ENCODE data around the gene KIAA0232.

The KIAA0232 gene

DNA sequence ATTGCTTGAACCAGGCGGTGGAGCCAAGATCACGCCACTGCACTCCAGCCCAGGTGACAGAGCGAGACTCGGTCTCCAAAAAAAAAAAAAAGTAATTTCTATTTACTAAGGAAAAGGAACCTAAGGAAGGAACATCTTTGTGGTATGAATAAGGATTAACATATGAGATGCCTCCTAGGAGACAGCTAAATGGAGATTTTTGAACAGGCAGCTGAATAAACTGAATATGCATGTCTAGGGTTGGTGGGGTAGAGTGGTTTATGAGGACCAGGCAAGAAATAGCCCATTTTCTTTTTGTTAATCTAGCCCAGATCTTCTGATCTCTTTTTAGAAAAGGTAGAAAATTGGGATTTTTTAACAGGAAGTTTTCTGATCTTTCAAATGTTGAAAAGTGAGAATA, 67.2 kb downstream of the KIAA0232 start:
- DNase-seq (ENCODE audit: low spot score), result no peak

DNA sequence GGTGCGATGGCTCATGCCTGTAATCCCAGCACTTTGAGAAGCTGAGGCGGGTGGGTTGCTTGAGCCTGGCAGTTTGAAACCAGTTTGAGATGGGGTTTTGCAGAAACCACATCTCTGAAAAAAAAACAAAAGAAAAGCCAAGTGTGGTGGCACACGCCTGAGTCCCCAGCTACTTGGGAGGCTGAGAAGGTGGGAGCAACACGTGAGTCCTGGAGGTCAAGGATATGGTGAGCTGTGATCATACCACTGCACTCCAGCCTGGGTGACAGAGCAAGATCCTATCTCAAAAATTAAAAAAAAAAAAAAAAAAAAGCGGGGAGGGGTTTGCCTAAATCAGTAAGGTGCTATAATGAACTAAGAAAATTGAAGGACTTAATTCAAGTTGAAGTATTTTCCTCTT, 68.9 kb downstream of the KIAA0232 start:
- DNase-seq (ENCODE audit: low spot score), result no peak

DNA sequence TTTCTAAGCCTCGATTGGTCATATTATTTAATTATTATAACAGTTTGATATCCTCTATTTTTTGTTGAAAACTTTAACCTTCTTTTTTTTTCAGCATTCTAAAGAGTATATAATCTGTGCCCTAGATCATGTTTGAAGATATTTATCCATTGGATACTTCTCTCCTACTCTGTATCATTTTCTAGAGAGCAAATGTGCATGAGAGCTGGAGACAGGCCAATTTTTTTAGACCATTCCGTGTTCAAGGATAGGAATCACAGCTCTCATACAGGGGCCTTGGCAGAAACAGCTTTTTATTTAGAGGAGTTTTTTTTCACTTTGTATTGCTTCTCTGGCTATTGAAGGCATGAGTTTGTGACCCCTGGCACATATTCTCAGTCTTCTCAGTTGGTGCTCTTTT, 69.4 kb downstream of the KIAA0232 start:
- DNase-seq (ENCODE audit: low spot score), result no peak

DNA sequence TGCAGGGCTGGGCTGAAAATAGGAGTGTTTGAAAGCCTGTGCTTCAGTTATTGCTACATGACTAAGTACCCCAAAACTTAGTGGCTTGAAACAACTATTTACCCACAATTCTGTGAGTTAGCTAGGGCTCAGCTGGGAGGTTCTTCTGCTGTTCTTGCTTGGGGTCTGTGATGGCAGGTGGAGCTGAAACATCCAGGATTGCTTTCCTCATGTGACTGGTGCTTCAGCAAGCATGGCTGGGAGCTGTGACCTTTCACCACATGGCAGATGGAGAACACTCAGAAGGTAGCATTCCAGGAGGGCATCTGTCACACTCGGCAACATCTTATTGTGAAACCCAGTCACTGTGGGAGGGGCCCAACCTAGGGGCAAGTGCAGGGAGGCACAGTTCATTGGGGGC, 70.1 kb downstream of the KIAA0232 start:
- no peak for DNase-seq (ENCODE audit: low spot score)

DNA sequence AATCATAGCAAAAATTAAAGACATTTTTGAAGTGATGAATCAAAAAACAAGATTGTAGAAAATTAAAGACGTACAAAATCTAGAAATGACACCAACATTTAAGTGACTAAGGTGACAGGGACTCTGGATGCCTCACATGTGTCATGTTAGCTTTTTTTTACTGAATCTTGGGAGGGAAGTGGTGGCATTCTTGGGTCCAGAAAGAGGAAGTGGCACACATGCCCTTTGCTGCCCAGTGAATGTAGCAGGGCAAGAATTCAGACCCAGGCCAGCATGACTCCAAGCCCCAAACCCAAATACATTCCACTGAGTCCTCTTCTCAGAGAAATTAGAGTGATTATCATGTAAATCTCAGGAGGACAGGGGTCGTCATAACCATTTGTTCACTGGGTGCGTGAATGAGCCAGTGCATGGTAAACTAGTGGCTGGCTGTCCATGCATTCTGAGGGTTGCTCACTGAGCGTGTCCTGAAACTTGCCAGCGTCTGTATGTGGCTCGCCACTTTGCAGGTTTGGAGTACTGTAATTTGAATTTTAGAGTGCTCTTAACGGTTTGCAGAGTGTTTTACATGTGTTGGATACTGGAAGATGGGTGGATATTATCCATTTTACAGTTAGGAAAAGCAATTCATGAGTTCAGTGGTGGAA, 71.7 kb downstream of the KIAA0232 start:
- no peak for DNase-seq (ENCODE audit: low spot score)

DNA sequence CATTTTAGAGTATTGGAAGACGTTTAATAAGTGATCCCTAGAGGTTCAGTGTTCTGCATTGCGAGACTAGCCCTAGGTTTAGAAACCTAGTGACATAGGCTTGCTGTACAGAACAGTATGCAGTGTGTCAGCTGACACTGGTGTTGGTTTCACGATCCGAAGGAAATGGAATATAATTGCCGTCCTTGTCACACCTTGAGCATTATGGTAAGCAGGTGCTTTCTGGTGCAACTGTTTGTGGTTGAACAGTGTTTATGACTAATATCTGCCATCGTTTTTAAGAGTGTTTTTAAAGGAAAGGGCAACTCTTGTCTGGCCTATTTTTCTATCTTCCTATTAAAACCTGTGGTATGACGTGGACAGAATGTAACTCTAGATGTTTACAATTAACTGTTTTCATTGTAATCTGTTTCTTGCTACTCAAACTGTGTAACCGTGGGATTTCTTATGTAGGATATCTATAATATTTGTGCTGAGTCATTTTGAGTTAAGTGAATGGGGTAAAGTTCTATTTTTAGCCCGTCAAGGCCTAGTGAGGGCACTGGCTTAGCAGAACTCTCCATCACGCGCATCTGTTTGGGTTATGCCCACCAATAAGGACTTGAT, 73.3 kb downstream of the KIAA0232 start:
- DNase-seq (ENCODE audit: low spot score), result no peak

DNA sequence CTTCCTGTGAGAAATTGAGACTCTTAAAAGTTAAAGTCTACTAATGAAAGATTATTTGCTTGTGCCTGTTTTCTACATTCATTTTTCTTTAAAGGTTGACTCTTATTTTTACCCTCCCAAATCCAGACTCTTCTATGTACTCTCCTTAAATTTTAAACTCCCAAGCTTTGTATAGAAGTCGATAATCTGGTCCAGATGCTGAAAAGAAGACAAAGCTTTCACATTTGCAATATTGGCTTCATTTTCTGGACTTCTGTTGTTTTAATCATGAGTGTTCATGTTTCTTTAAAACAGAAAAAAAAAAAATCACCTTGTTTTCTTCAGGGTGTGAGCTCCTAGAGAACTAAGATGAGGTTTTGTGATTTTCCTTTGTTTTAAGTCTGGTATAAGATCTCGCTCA, 73.9 kb downstream of the KIAA0232 start:
- DNase-seq (ENCODE audit: low spot score), result no peak

DNA sequence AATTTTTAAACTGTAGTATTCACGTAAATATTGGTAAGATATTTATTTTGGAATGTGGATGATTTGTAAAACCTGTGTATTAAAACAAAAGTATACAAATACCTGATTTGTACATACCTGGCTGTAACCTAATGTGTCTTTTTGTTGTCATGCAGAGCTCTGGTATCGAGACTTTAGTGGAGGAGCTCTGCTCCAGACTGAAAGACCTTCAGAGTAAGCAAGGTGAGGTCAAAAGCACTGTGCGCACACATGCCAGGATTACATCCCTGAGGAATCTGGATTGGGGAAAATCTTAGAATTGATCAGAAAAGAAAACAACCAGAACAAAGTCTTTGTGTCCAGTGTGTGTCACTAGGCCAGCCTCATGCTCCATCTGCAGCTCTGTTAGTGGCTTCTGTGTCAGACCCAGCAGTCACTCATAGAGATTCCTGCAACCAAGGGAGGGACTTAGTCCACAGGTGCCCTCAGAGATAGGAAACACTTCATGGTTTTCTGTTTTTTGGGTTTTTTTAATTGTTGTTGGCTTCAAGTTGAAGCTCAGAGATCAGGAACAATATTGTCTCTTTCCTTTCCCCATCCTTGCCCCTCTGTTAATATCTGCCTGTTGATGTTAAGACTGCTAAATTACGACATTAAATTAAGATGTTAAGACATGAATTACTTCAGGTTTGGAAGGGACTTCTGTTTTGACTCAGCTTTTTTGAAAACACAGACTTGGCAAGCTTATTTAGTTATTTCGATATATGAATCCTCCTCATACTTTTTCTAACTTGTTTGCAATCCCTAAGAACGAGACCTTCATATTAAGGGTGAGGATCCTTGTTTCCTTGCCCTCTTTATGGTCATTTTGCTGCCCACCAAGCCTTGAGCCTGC, 74.7 kb downstream of the KIAA0232 start:
- no peak for DNase-seq (ENCODE audit: low spot score)

DNA sequence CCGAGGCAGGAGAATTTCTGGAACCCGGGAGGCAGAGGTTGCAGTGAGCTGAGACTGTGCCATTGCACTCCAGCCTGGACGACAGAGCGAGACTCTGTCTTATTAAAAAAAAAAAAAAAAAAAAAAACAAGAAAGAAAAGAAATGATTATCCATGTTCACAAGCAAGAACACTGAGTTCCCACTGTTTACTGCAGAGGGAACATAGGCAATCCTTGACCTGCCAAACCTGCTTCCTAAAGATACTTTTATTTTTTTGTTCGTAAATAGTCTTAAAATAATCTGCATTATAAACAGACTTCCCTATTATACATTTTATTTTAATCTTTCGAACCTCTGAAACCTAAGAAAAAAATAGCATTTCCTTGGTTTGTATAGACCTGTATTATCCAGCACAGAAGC, 76.5 kb downstream of the KIAA0232 start:
- DNase-seq (ENCODE audit: low spot score), result no peak

DNA sequence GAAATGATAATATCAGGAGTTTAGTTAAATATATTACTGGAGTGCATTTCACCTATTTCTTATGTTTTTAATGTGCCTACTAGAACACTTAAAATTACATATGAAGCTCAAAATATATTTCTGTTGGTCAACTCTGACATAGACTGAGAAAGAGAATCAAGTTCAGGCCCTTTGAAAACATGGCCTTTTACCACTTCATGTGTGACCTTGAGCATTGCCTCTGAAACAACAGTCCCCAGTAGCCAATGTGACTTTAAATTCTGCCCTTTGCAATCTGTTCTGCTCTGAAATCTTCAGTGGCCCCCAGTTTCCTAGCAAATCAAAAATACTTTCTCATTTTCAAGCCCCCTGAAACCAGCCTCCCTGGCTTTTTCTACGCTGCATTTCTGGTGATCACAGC, 77.0 kb downstream of the KIAA0232 start:
- DNase-seq (ENCODE audit: low spot score), result no peak

DNA sequence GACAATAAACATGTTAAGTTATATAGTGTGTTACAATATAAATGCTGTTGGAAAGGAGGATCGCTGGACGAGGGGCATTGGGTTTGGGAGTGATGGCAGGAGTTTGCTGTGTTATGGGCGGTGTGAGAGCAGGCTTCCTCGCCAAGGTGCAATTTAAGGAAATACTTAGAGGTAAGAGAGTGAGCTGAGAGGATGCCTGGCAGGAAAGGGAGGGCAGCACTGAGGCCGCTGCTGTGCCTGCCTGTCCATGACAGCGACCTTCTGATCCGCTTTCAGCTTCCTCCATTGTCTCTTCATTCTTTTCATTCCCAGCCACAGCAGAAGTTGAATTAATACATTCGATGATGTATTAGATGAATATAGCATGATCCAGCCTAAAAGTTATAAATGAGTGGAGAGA, 85.9 kb downstream of the KIAA0232 start:
- no peak for DNase-seq (ENCODE audit: low spot score)

DNA sequence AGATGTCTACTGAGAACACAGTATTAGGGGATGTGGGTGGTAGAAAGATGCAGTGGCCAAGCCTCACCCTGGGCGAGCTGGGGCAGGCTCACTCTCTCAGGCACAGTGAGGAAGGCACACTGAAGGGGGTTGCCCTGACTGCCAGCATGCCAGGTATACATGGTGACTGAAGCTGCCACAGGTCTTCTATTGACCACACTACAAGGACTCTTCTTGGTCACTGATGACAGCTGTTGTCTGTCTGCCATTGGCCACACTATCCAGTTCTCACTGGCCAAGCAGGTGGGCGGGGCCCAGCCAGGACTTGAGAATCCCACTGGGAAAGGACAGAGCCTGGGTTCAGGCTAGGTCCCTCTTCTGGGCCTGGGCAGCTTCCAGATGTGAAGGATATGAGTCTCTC, 87.4 kb downstream of the KIAA0232 start:
- no peak for DNase-seq (ENCODE audit: low spot score)

DNA sequence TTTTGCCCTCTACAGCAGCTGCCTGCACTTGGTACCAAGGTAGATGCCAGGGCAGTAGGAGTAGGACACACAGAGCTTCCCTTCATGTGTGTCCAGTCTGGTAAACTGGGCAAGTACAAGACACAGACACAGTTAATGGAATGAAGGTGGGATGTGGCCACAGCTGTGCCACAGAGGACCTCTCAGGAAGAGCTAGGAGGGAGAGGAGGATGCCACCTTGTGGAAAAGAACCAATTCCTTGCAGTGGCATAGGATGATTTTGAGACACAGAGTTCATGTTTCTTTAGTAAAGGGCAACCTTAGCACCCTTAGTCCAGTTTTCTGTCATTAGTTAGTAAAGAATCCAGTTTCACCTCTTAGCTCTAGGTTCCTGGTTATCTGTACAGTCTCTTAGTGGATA, 90.8 kb downstream of the KIAA0232 start:
- no peak for DNase-seq (ENCODE audit: low spot score)

DNA sequence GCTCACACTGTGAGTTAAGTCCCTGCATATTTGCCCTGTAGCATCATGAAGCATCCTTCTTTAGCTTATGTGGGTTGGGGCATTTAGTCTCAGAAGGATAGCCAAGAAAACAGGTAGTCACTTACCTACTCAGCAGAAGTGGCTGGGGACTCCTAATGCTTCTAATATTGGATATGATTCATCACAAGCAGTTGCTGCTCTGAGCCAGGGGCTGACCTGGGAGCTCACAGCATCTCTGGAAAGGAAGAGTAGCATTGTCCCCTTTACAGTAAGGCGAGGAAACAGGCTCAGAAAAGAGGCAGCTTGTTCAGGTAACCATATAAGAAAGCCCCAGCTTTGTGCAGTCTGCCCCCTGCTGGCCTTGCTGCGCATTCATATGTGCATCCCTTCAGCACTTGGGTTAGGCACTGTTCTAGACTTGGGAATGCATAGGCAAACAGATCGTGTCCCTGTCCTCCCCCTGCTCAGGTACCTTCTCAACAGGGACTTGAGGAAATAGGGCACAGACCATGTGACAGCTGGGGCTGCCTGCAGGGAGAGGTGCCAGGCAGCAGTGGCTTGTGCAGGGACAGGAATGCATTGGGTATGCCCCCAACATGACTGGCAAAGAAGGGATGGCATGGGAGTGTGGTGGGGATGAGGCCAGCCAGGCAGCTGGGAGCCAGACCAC, 91.4 kb downstream of the KIAA0232 start:
- peak; percentile 74 for DNase-seq (ENCODE audit: low spot score)

DNA sequence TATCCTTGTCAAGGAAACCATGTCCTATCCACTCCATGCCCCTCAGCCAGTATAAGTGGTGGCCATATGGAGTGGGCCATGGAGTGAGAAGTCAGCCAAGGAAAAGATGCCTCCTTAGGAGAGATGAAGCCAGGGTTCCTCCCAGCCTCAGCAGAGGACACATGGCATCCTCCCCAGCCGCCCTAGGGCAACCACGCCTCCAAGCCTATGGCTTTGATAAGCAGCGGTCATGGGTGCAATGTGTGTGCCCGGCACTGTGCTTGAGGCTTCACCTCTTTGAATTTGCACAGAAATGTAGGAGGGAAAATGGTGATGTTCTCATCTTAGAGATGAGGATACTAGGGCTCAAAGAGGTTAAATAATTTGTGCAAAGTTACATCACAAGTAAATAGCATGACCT, 92.5 kb downstream of the KIAA0232 start:
- no peak for DNase-seq (ENCODE audit: low spot score)

DNA sequence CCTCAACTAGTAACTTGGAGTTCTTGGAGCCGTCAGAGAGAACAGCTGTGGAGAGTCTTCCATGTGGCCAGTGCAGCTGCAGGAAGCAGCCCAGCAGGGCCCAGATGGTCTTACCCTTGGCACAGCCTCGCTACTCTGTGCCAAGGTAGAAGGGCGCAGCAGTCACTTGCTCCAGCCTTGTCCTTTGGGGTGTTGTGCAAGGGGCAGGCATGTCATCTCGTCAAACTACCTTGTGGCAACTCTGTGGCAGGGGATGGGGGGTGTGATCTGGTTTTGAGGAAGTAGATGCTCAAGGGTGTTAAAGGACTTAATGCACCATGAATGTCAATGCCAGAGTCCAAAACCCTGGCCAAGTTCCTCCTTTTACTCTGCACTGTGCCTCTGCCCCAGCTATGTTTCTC, 92.9 kb downstream of the KIAA0232 start:
- peak; percentile 49 for DNase-seq (ENCODE audit: low spot score)

DNA sequence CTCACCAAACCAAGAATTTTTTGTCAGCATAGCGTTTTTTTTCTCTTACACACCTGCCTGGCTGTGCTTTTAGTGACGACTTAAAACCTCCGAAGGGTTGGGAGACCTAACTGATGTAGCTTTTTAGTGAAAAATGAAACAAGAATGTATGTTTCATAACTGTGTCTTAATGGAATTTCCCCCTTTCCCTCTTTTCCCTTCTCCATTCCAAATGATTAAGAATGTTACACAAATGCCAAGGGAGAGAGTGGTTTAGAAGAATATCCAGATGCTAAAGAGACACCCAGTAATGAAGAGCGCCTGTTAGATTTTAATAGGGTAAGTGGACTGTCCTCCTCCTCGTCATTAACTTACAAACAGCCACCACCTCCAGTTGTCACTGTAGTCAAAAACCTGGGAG, 93.9 kb downstream of the KIAA0232 start:
- no peak for DNase-seq (ENCODE audit: low spot score)

DNA sequence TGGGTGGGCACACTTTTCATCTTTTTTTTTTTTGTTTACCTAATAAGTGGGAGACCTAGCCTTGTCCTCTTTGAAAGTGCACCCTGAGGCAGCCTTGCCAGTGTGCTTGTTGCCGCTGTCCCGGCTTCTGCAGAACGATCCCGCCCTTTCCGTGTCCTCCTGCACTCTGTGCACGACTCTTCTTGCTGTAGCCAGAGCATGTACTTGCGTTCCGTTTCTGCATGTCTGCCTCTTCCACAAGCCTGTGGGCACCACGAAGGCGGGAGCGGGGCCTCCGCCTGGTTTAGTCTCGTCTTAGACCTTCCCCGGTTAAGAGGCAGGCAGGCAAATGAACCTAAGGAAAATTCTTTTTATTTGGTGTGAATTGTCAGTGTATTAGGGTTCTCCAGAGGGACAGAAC, 94.5 kb downstream of the KIAA0232 start:
- DNase-seq (ENCODE audit: low spot score), result no peak

DNA sequence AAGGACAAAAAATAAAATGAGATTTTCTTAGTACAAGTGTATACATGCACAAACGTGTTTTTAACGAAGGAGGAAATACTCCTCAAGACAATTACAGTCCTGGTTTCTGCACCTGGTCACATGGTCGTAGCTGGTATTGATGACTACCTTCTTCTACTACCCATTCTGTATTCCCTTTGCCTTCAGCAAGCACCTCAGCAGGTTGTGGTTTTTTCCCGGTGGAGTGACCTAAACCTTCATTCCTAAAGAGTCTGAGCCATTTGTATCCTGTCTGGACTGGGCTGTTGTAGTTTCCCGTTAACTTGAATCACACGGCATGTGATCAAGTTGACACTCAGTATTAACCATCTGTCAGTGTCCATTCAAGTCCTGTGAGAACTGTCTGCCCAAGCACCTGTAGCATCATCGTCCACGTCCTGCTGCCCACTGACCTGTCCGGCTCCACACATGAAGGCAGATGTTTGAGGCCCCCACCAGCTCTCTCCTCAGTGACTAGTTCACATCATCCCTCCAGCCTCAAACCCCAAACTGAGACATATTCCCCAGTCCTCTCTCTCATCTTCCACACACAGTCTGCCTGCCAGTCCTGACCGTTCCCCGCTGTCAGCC, 96.0 kb downstream of the KIAA0232 start:
- DNase-seq (ENCODE audit: low spot score), result no peak

DNA sequence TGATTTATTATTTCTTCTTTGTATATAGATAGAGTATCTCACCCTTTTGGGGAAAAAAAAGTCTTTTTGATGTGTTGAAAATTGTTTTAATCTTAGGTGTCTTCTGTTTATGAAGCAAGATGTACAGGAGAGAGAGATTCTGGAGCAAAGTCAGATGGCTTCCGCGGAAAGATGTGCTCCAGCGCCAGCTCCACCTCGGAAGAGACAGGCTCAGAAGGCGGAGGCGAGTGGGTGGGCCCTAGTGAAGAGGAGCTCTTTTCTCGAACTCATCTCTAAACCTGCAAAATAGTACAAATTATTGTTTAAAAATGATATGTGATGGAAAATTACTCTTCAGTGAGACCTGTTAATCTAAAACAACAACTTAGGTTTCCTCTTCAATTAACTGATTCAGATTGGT, 98.2 kb downstream of the KIAA0232 start:
- DNase-seq (ENCODE audit: low spot score), result no peak

DNA sequence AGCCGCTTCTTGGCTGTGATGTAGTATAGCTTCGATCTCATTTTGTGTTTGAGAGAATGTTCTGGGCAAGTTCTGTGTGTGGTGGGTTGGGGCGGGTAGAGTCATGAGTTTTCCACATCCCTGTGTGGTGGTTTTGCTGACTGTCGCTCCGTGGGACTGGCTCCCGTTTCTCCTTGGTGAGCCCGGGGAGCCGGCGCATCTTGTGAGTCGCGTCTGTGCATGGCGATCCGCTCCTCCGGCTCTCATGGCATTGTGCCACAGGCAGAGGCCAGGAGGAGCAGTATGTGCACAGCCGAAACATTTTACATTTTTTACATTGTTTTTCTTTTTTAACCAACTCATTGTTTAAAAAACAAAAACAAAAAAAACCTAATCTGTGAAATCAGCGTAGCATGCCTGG, 99.4 kb downstream of the KIAA0232 start:
- no peak for DNase-seq (ENCODE audit: low spot score)

DNA sequence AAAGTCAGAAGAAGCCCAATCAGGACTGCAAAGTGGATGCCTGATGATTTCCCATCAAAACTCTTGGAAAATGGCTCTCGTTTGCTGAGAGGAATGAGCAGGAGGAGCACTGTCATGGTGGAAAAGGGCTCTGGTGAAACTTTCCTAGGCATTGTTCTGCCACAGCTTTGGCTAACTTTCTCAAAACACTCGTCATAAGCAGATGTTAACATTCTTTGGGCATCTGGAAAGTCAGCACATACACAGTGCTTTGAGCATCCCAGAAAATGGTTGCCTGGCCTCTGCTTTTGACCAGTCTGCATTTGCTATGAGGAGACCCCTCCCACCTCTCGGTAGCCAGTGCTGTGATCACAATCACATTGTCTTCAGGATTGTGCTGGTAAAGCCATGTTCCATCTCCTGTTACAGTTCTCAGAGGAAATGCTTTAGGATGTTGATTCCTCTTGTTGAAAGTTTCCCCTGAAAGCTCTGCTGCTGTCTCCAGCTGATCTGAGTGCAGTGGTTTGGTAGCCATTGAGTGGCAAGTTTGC, 101.9 kb downstream of the KIAA0232 start:
- DNase-seq (ENCODE audit: low spot score), result no peak

Data from NAMALWA (cell line).